Endothelial cell of umbilical vein (primary cell): ENCODE measurements around the gene APOD. TPM values are rescaled to one million over a fixed set of nuclear protein-coding genes. Genes with fewer than 3 reads are reported as not detected.

ENCODE experiments used
- BruUV-seq: library from RNA; stranded (reverse); fragments of 400-500 nt; replicated peaks from 2 replicates; lab custom pipeline; 2021; lab: Mats Ljungman, UMichigan
- CTCF ChIA-PET: fragments of 300-600, 350-600 bp; sonication (Branson Sonifier 250); formaldehyde crosslinking; loops from one replicate; lab custom pipeline; 2021; ENCODE audit warnings: antibody characterized with exemption, inconsistent platforms; lab: Charles Lee
- POLR2A ChIA-PET: fragments of 300-600, 350-600 bp; sonication (Branson Sonifier 250); formaldehyde crosslinking; loops from one replicate; lab custom pipeline; 2021; ENCODE audit warnings: antibody characterized with exemption, inconsistent platforms; lab: Charles Lee
- DNase-seq: peaks from one replicate; pipeline ENCODE4 v3.0.0-alpha.2; 2011; ENCODE audit warnings: low read depth, low spot score
- FAIRE-seq: peaks from 2 replicates; lab custom pipeline; 2011; peaks lifted over from hg19 to GRCh38; lab: Jason Lieb, UNC
- H2AFZ ChIP-seq: 2 replicates; pipeline ENCODE4 v1.6.0; 2012; ENCODE audit warnings: low read depth, low read length, control low read depth, inconsistent platforms
- H3K27ac ChIP-seq: 2 replicates; pipeline ENCODE4 v1.5.1; 2011; ENCODE audit warnings: low read depth, mild to moderate bottlenecking, control low read depth, low read length, moderate library complexity; ENCODE audit not compliant: insufficient read depth
- H3K27me3 ChIP-seq, 2 experiments: 2 replicates each; pipeline versions ENCODE4 v1.6.0 to v1.6.1; 2011; ENCODE audit warnings: low read length in 2 of 2, mixed read lengths in 1 of 2; ENCODE audit not compliant: control insufficient read depth in 2 of 2, insufficient read depth in 2 of 2
- H3K36me3 ChIP-seq, 2 experiments: 2 replicates in 1 of 2; 3 replicates in 1 of 2; pipeline ENCODE4 v1.5.1; 2011; ENCODE audit warnings: low read length in 2 of 2, mild to moderate bottlenecking in 1 of 2, moderate library complexity in 1 of 2; ENCODE audit not compliant: control insufficient read depth in 2 of 2, insufficient read depth in 2 of 2; ENCODE audit errors: extremely low read depth in 1 of 2
- H3K4me1 ChIP-seq: 3 replicates; pipeline ENCODE4 v1.5.1; 2011; ENCODE audit warnings: mild to moderate bottlenecking, low read length; ENCODE audit not compliant: control insufficient read depth, insufficient read depth; ENCODE audit errors: extremely low read depth
- H3K4me2 ChIP-seq: 2 replicates; pipeline ENCODE4 v1.6.1; 2011; ENCODE audit warnings: low read length, control low read depth, mixed read lengths; ENCODE audit not compliant: insufficient read depth
- H3K4me3 ChIP-seq, 3 experiments: fragments of 200-600 bp in 1 of 3; sonication (generic), shearing (Covaris generic) in 1 of 3; replicated peaks in 1 of 3; 2 replicates each; pipeline ENCODE4 v1.5.1; 2011 to 2016; ENCODE audit warnings: control low read depth in 3 of 3, low read length in 3 of 3, mild to moderate bottlenecking in 2 of 3, inconsistent platforms in 1 of 3, low read depth in 1 of 3, moderate library complexity in 1 of 3; ENCODE audit not compliant: insufficient read depth in 1 of 3
- H3K79me2 ChIP-seq: 2 replicates; pipeline ENCODE4 v1.6.0; 2012; ENCODE audit warnings: low read length, inconsistent platforms; ENCODE audit not compliant: control insufficient read depth, insufficient read depth
- H3K9ac ChIP-seq: replicated peaks from 2 replicates; pipeline ENCODE3; 2011; ENCODE audit warnings: low read length, control low read depth; ENCODE audit not compliant: insufficient read depth; ENCODE audit errors: extremely low read depth
- H3K9me1 ChIP-seq: replicated peaks from 3 replicates; pipeline ENCODE4 v1.6.0; 2011; ENCODE audit warnings: mild to moderate bottlenecking, low read length; ENCODE audit not compliant: control insufficient read depth, insufficient read depth; ENCODE audit errors: extremely low read depth
- H3K9me3 ChIP-seq: replicated peaks from 2 replicates; pipeline ENCODE4 v1.5.1; 2012; ENCODE audit warnings: low read length, inconsistent platforms; ENCODE audit not compliant: control insufficient read depth, insufficient read depth
- H4K20me1 ChIP-seq: replicated peaks from 2 replicates; pipeline ENCODE3; 2011; ENCODE audit warnings: mild to moderate bottlenecking, low read length; ENCODE audit not compliant: control insufficient read depth, insufficient read depth; ENCODE audit errors: extremely low read depth
- CTCF ChIP-seq, 2 donors: IDR thresholded peaks; 1 replicate in 1 of 2; 2 replicates in 1 of 2; pipeline ENCODE4 v1.5.1; 2011; ENCODE audit warnings: low read length in 2 of 2, mild to moderate bottlenecking in 2 of 2, moderate library complexity in 2 of 2, control low read depth in 1 of 2, inconsistent platforms in 1 of 2, low read depth in 1 of 2; ENCODE audit not compliant: insufficient read depth in 1 of 2; ENCODE audit errors: extremely low read depth in 1 of 2
- EZH2 ChIP-seq: IDR thresholded peaks from 2 replicates; pipeline ENCODE4 v1.6.1; 2012; ENCODE audit warnings: borderline replicate concordance, low read depth, mild to moderate bottlenecking, moderate library complexity, low read length, inconsistent platforms; ENCODE audit not compliant: severe bottlenecking
- FOS ChIP-seq: IDR thresholded peaks from 2 replicates; pipeline ENCODE4 v1.6.1; 2011; ENCODE audit warnings: mild to moderate bottlenecking, low read length, moderate library complexity, borderline replicate concordance; ENCODE audit not compliant: insufficient read depth
- GATA2 ChIP-seq: IDR thresholded peaks from 2 replicates; pipeline ENCODE4 v1.7.0; 2011; ENCODE audit warnings: low read depth, mild to moderate bottlenecking, moderate library complexity, mixed read lengths, low read length; ENCODE audit not compliant: insufficient read length, insufficient read depth
- JUN ChIP-seq: IDR thresholded peaks from 2 replicates; pipeline ENCODE4 v1.6.1; 2011; ENCODE audit warnings: borderline replicate concordance, low read depth; ENCODE audit not compliant: insufficient read length, insufficient read depth
- MAX ChIP-seq: IDR thresholded peaks from 2 replicates; pipeline ENCODE4 v1.6.1; 2011; ENCODE audit not compliant: insufficient read depth, insufficient read length
- MYC ChIP-seq: IDR thresholded peaks from one replicate; pipeline ENCODE4 v1.6.1; 2011; ENCODE audit warnings: mild to moderate bottlenecking, low read depth, low read length
- POLR2A ChIP-seq: IDR thresholded peaks from 2 replicates; pipeline ENCODE4 v1.6.1; 2012; ENCODE audit warnings: low read depth, mild to moderate bottlenecking, control low read depth, low read length
- POLR2AphosphoS5 ChIP-seq: IDR thresholded peaks from 2 replicates; pipeline ENCODE4 v1.6.1; 2012; ENCODE audit warnings: low read depth, mild to moderate bottlenecking, control low read depth, low read length, moderate library complexity; ENCODE audit not compliant: insufficient read depth
- dilution Hi-C: fragments of 300-500 bp; cut with MboI; formaldehyde crosslinking; loops from one replicate; pipeline ENCODE4 v1.15.0; 2019; ENCODE audit warnings: low sequenced_read_pairs; ENCODE audit not compliant: extremely low pct_ligation_motif_present
- intact Hi-C: fragments of 100-400 bp; cut with micrococcal nuclease; formaldehyde crosslinking; loops from one replicate; pipeline ENCODE4 v1.10.0; 2022
- polyA plus RNA-seq, 4 experiments: library from polyadenylated mRNA; depleted of rRNA in 3 of 4; stranded (reverse) in 3 of 4; unstranded in 1 of 4; fragments of >200 nt; gene quantifications; 2 replicates each; pipeline versions ENCODE4 v1.2.1 to v1.2.3, GENCODE V29; 2011 to 2012; ENCODE audit warnings: missing spikeins in 1 of 4
- total RNA-seq: library from RNA; stranded (reverse); gene quantifications from 2 replicates; pipeline ENCODE4 v1.2.3, GENCODE V29; 2021

Gene APOD
- total and polyA plus RNA-seq, 2 donors (not counting 3 experiments of a cell fraction or from before 2014, with no cell fraction given): 2.2 to 2.9 TPM

GRCh38 chr3:195548006-195548405 lies 35.7 kb downstream of the APOD start:
- no TSS peak for BruUV-seq
- peaks cover 19 to 24% of the 10 kb centered on the region in 2 experiments for H3K27me3 ChIP-seq
- no peaks in the 10 kb centered on the region for H3K79me2 ChIP-seq
- no peak overlapping the region for H3K27ac ChIP-seq
- no peaks in the 10 kb centered on the region for H3K9me3 ChIP-seq
- H3K4me2 ChIP-seq: no peak overlapping the region
- POLR2A ChIA-PET: no interaction called here
- TF ChIP-seq POLR2AphosphoS5: no peak
- TF ChIP-seq MAX: no peak
- TF ChIP-seq POLR2A: no peak
- TF ChIP-seq CTCF (IDR thresholded peaks at IDR 0.05; ENCODE audit: extremely low read depth in 1 of 2, insufficient read depth in 1 of 2, low read depth in 1 of 2, low read length in 2 of 2): no peak
- TF ChIP-seq JUN: no peak
- no peak for TF ChIP-seq MYC
- no peak for TF ChIP-seq EZH2
- no peak for TF ChIP-seq FOS
- no peak for TF ChIP-seq GATA2
- H3K4me1 ChIP-seq: peaks cover 26% of the 10 kb centered on the region
- intact Hi-C loops: loop anchor here (10.0 kb wide), 1 partner anchor 307 kb away; no protein-coding TSS in a partner anchor
- H2AFZ ChIP-seq: no peak overlapping the region
- dilution Hi-C loops: no loop called here
- no peak for FAIRE-seq
- H3K9me1 ChIP-seq: no peaks in the 10 kb centered on the region
- no peak for DNase-seq
- H4K20me1 ChIP-seq: no peaks in the 10 kb centered on the region
- H3K9ac ChIP-seq: no peak overlapping the region
- CTCF ChIA-PET: no interaction called here
- H3K4me3 ChIP-seq: no peak overlapping the region
- H3K36me3 ChIP-seq: no peaks in the 10 kb centered on the region
